T47D (cell line): ENCODE results near the gene SIAH2.

ENCODE experiments used
- DNase-seq, 2 experiments: peaks; one replicate each; pipeline versions ENCODE4 v3.0.0 to v3.0.0-alpha.2; 2011 to 2012; ENCODE audit warnings: low read depth in 1 of 2, low spot score in 1 of 2
- JUND ChIP-seq: IDR thresholded peaks from 2 replicates; pipeline ENCODE4 v1.6.1; 2012; ENCODE audit warnings: low read depth
- in situ Hi-C: cut with HindIII; loops from 2 replicates; pipeline ENCODE4 v1.10.0; 2016; ENCODE audit warnings: low sequenced_read_pairs, low pct_unique_long_range_greater_than_20kb

The SIAH2 gene

DNA sequence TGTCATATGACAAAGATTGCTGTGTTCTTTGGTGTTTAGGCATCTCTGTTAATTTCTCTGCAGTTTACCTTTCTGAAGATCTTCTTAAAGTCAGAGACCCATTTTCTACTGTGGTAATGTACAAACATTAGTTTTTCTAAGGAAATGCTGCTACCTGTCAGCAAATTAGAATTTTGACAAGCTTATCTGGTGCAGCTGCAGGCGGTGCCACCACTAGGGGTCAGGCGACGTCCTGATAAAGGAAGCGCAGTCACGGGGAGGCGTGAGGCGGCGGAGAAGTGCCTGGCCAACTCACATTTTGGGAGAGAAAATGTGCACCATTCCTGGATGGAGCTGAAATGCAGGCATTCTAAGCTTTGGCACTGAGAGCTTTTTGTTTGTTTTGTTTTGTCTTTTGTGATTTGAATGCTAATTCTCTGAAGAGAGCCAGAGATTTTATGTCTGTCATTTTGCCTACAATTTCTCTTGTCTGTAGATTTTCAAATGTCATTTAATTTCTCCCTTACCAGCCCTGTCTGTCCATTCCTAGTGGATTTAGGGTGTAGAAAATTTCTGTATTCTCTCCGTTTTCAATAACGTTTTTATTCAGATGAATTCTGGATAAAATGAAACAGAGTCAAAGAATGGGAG, 24.9 kb upstream of the SIAH2 start:
- TF ChIP-seq JUND = no peak
- peak in 1 of 2 experiments; percentile 82 for DNase-seq
- in situ Hi-C loops = no loop called here

- in situ Hi-C loops = no loop called here
- DNase-seq = no peak
- TF ChIP-seq JUND = no peak
Observed at GRCh38 chr3:150786791-150787190, 23.8 kb upstream of the SIAH2 start.

DNA sequence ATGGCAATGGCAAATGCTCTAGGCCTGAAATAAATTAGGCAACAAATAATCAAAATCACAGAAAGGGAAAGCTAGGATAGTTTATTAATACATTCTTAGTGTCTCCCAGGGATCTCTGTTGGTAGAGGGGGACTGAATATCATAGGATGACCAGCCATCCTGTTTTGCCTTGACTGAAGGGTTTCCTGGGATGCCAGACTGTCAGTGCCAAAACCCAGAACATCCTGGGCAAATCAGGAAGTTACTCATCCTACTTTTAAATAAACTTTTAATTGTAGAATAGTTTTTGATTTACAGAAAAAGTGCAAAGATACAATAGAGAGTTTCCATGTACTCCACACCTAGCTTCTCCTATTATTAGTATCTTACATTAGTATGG, 21.8 kb upstream of the SIAH2 start:
- no peak for TF ChIP-seq JUND
- DNase-seq = no peak
- in situ Hi-C loops = no loop called here

DNA sequence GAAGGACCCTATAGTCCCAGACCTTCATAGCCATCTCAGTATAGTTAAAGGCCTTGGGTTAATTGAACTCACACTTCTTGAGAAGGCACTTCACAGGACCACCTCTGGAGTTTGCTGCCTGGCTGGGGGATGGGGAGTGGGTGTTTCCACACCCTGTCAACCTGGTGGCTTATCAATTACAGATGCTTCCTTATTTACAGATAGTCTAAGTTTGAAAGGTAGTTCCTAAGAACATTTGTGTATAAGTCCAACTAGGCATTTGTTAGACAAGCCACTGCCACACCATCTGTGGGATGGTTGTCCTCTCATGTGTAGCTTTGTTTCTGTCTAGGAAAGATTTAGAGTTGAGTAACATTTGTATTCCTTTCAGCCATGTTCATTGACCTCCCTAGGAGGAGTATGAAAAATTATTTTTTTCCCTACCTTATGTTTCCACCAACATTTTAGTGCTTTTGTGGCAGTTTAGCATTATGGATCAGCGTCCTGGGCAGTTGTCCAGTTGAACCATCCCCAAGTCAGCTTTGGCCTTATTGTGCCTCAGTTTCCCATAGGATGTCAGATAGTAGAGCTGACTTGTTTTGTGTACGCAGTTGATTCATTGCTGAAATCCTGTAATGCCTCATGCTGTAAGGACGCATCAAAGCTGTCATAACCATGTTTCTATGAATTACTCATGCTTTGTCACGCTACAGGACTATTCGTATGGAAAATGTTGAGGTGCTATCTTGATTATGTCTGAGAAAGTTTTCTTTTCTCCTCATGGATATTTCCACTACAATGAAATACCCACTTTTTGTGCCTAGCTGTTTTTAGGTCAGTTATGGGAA, 21.2 kb upstream of the SIAH2 start:
- in situ Hi-C loops = no loop called here
- DNase-seq = no peak
- no peak for TF ChIP-seq JUND

- TF ChIP-seq JUND = no peak
- DNase-seq = no peak
- in situ Hi-C loops = no loop called here
Observed at GRCh38 chr3:150783316-150783715, 20.3 kb upstream of the SIAH2 start.

DNA sequence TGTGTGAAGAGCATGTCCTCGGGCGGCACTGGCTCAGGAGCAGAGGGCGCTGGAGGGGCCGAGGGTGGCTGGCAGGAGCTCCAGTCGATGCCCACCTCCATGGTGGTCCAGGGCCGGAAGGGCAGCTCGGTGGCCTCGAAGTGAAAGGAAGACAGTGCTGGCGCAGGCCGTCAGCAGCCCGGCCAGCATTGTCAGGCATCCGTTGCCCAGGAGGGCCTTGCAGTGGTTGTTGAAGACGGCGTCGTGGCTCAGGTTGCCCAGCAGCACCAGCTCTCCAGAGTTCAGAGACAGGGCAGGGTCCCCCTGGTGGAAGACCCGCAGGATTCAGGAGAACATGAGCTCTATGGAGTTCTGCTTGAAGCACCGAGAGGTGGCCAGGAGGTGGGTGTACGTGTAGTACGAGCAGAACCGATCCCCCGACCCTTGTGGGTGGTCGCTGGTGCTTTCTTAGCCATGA, 16.5 kb upstream of the SIAH2 start:
- no peak for TF ChIP-seq JUND
- DNase-seq = no peak
- in situ Hi-C loops = no loop called here

DNA sequence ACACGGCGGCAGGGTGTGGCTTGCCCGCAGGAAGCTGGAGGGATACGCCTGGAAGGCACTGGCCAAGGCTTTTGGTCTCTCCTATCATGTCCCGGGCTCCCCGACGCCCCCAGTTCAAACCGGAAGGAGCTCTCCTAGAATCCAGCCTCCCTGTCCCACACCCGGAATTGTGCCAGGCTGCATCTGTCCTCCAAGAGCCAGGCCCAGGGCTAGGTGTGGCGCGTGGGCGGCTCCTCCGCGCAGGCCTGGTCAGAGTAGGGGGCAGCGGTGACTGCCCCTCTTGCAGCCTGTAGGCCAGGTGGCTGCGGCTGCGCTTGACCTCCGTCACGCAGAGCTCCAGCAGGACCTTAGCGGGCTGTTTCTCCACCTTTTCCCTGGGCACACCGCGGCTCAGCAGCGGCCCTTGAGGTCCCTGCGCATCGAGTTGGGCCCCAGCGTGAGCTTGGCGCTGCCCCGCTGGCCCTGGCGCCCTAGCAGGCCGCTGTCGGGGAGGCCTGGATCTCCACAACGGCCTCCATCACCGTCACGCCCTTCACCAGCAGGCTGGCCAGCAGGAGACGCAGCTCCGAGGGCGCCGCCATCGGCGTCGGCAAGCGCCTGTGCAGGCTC, 15.9 kb upstream of the SIAH2 start:
- TF ChIP-seq JUND = no peak
- no peak for DNase-seq
- in situ Hi-C loops = no loop called here

DNA sequence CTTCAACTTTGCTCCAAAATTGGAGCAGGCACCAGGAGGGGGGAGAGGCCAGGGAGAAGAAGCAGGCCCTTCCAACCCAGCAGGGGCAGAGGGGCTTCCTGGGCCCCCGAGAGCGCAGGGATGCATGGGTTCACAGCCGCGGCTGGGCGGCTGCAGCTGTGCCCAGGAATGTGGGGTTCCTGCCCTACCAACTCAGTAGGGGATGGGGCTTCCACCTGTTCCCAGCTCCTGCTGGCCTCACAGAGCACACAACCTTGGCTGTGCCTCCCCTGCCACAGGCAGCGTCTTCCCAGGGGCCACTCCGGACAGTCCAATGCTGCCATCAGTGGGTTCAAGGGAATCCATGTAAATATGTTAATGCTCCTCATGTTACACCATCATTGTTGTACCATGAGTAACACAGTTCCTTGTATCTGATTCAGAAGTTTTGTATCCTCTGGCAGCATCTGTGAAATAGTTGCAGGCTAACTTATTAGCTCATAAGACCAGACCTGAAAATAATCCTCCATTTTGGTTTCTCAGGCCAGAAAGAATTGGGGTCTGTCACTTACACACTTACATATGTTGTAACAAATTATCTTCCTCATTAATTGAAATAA, 12.1 kb upstream of the SIAH2 start:
- in situ Hi-C loops = no loop called here
- no peak for DNase-seq
- TF ChIP-seq JUND = no peak

- TF ChIP-seq JUND = no peak
- in situ Hi-C loops = no loop called here
- no peak for DNase-seq
Observed at GRCh38 chr3:150773616-150774192, 10.7 kb upstream of the SIAH2 start.

DNA sequence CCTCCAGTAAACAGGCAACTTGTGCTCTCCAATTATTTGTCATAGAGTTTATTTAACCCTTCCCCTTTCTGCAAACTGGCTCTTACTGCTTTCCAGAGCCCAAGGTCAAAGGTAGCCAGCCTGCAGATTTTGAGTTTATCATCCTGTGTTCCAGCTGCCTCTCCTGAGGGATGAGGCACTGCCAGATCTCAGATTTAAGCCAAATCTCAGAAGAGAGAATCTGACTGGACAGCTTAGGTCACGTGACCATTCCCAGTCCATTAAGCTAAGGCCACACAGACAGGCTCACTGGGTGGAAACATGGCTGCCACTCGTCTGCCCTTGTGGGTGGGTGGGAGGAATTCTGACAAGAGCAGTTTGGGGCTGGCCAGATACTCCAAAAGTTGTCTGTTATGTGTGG, 8.6 kb upstream of the SIAH2 start:
- in situ Hi-C loops = no loop called here
- DNase-seq = no peak

GRCh38 chr3:150770681-150771080, 7.7 kb upstream of the SIAH2 start:
- DNase-seq = no peak
- in situ Hi-C loops = no loop called here
- no peak for TF ChIP-seq JUND

More for the DNA sequence above, 8.6 kb upstream of the SIAH2 start:
- TF ChIP-seq JUND = no peak

DNA sequence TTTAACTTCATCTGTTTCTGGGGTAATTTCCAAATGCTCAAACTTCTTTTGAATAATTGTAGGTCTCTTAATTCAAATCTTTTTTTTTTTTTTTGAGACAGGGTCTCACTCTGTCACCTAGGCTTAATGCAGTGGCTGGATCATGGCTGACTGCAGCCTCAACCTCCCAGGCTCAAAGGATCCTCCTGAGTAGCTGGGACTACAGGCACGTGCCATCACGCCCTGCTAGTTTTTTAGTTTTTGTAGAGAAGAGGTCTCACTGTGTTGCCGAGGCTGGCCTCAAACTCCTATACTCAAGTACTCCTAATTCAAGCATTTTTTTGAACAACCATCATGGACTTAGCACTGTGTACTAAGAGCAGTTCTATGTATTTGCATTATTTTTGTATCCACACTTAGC, 3.8 kb upstream of the SIAH2 start:
- in situ Hi-C loops = no loop called here
- no peak for TF ChIP-seq JUND
- DNase-seq = no peak
